GM19324 (cell line): ENCODE data around the gene NXT1.

Experiments used
- ATAC-seq: cut with Tn5 transposase; IDR thresholded peaks from one replicate; pipeline ENCODE4 v1.9.1; 2021; ENCODE audit warnings: mild to moderate bottlenecking, moderate library complexity; ENCODE audit not compliant: unreplicated experiment, low FRiP score

Gene NXT1

DNA sequence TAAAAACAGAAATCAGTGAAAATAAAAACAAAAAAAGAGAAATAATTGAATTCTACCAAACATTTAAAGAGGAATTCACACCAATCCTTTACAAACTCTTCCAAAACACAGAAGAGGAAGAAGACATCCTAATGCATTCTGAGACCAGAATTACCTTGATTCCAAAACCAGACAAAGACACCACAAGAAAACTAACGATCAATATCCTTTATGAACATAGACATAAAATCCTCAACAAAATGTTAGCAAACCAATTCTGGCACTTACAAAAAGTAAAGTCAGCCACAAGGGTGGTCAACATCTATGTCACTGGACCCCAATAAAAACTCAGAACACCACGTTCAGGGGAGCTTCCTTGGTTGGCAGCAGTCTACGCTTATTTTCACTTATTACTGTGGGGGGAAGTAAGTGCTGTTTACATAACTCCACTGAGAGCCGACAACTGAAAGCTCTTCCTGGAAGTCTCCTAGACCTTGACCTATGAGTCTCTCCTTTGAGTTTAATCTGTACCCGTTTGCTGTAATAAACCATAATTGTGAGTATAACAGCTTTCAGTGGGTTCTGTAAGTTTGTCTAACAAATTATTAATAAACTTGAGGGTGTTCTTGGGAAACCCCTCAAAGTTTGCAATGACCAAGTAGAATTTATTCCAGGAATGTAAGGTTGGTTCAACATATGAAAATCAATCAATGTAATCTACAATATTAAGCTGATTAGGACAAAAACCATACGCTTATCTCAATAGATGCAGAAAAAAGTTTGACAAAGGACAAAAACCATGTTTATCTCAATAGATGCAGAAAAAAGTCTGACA, 35.9 kb downstream of the NXT1 start:
- ATAC-seq = no peak

DNA sequence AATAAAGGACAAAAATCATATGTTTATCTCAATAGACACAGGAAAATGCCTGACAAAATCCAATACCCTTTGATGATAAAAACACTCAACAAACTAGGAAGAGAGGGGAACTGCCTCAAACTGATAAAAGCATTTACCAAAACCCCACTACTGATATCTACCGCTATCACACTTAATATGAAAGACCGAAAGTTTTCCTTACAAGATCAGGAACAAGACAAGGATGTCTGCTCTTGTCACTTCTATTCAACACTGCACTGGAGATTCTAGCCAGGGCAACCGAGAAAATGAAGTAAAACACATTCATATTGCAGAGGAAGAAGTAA, 36.5 kb downstream of the NXT1 start:
- no peak for ATAC-seq

DNA sequence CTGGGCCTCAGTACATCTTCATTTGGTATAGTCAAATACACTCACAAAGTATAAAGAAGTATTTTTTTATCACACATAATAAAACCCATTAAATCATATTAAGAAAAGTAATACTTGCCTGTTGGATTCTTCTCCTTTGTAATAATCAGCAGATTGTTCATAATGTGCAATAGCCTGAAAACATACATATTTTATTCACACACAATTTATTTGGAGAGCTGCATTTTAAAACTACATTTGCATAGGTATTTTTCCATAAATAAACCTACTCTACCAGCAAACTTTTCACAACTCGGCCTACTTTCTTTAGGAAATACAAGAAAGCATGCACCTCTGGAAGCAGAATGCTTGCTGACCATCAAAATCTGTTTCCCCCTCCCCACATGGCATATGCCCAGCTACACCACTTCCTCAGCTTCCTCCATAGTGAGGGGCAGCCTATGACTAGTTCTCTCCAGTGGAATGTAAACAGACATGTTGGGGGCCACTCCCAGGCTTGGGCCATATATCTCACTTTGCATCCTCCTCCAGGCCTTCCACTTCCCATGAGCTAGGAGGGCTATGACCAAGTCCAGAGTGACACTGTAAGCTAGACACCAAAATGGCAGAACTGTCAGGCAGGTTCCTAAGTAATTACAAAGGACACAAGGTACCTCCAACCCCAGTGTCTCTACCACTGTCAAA, 39.6 kb downstream of the NXT1 start:
- ATAC-seq = no peak

DNA sequence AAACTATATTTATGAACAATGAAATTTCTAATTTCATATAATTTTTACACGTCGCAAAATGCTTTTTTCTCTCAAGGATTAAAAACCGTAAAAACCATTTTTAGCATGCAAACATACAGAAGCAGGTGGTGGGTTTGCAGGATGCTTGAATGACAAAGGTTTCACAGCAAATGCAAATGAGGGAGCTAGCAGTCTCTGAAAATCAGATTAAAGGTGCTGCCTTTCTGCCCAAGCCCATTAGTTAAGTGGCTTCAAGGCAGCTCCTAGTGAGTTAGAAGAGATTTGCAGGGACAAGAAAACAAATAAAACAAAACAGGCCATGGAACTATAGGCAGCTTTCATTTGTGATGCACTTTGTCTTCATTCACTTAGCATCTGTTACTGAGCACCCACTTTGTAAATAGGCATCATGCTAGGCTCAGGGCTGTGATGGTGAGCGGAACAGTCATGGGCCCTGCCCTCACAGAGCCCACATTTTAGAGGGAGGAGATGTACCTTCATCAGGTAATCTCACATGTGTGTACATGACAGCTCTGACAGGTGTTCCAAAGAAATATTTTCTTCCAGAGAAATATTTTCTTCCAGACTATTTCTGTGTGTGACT, 41.2 kb downstream of the NXT1 start:
- no peak for ATAC-seq

DNA sequence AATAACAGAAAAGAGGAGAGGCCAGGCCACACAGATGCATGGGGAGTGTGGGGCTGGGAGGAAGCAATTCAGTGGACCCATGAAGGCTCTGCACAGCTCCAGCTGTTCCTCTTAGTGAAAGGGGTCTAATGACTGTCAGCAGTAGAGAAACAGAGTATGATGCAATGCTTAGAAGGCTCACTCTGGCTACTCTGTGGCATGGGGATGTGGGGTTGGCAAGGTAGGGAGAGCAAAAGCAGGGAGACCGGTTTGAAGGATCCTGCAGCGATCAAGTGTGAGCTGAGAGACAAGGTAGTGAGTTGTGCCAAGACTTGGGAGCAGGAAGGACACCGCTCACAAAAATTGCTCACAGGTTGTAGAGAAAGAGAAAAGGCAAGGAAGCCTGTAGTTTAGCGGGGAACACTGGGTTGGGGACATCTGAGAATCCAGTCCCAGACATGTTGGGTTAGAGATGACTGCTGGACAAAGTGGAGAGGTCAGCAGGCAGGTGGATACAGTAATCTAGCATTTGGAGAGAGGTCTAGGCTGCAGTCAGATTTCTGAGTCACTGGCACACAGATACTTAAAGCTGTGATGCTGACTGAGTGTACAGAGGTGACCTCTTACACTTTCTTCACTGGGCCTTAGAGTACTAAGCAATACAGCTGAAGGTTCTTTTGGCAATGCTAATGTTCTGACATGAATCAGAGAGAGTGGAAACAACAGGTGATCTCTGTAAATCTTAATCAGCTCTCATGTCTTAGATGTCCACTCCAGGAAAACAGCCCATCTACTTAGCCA, 43.6 kb downstream of the NXT1 start:
- no peak for ATAC-seq

DNA sequence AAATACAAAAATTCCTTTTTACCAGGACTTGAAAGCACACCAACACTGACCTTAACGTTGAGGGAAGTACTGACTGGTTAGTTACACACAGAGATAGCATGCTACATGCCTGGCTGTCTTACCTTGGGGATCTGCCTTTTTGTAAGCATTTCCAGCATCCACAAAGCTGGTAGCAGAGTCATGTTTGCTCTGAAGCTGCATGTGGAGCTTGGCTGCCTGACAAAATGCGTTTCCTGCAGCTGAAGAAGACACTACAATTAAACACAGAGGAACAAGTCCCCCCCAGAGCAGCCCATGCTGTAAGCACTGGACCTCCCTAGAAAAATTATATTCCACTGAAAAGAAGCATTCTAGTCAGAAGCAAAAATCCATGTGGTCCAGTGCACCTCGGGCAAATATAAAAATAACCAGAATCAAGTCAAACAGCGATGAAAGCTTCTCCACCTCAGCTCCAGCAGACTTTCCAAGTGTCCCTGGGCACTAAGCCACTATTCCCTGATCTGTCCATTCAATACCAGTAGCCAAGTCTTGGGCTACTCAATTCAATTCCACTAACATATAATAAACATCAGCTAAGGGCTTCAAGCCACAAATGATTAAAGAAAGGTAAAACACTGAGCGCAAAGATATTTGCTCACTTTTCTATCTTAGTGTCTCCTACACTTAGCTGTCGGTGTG, 46.5 kb downstream of the NXT1 start:
- ATAC-seq = no peak

DNA sequence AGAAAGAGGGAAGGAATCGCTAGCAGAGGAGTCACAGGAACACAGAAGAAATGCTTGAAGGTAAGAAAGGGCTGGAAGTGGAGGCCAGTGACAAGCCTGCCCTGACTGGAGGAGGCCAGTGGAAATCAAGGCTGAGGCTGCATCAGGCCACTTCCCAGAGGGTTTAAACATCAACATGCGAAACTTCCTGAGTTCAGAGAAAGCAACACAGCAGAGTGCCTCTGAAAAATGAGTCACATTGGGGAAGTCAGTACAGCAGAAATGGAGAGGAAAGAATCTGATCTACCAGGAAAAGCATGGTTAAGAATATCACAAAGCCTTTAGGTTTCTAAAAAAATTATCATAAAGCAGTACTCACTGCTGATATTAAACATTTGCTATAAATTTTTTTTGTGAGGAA, 47.4 kb downstream of the NXT1 start:
- ATAC-seq = no peak

DNA sequence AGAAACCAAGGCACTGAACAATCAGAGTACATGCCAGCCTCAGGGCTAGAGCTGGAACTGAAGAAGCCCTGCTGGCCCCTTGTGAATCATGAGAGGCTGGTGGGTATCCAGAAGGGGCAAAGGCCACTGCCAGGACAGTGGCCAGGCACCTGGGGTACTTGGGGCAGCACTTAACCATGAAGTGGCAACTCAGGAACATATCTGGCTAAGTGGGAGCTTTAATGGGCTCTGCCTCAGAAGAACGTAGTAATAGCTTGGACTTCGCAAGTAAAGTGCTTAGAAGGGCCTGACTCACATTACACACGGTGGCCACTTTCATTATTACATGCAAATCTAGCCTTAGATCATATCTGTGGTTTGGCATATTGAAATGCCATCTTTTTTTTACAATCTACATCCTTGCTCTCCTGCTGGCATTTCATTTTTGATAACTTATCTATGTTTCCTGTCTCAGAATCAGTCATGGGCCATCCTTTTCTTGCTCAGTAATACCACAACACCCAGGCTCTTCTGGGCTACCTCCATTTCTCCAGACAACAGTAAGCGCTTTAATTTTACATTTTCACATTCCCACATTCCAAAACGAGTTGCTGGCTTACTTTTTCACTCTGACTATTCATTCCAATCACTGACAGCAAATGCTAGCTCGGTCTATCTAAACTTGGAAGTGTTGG, 49.1 kb downstream of the NXT1 start:
- no peak for ATAC-seq

DNA sequence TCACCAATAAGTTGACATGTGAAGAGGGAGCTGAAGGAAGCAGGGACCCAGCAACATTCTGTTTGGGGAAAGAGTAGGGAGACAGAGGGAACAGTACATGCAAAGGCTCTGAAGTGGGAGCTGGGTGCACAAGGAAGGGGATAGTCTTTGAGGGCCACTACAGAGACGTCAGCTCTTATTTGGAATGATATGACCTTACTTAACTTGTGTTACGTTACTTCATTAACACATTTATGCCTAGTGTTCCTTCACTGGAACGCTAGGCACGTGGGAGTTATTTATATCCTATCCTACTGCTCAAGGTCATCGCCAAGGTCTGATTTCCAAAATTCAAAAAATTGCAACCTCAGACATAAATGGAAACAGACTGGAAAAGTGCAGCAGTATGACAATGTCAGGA, 50.5 kb downstream of the NXT1 start:
- ATAC-seq = no peak

DNA sequence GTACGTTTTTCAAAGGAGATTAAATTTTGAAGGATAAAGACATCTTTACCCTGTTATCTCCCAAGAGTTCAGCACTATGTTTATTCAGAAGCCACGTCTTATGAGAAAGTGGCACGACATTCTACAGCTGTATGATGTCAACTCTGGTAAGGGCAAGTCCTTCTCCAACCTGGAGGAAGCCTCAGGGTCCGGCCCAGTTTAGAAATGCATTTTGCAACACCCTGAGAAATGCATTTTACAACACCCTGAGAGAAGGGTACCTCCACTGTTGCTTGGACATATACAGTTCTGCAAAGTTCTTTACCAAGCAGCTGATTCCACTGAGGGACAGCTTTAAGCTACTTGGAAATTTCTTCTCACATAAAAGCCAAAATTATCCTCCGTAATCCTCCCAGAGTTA, 53.2 kb downstream of the NXT1 start:
- no peak for ATAC-seq

DNA sequence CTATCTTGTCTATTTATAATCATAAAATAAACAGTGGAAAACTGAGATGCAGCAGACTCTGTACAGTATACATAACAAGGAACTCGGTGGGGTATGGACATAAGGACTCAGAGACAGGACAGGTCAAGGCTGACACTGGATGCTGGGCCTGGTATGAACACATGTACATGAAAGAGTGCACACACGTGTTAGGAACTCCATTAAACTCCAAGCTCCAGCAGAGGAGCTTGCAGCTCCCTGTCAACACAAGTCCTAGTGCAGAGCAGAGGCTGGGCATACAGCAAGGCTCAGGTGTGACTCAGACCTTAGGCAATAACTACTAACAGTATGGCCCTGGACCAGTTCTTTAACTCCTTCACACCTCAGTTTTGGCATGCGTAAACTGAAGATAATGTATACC, 53.6 kb downstream of the NXT1 start:
- ATAC-seq = no peak
